GM21723 (cell line): ENCODE data around the gene DDX24.

Experiments used
- ATAC-seq: cut with Tn5 transposase; IDR thresholded peaks from one replicate; pipeline ENCODE4 v1.9.1; 2021; ENCODE audit warnings: mild to moderate bottlenecking, moderate library complexity; ENCODE audit not compliant: unreplicated experiment

The DDX24 gene

GRCh38 chr14:94050231-94050880 lies 30.6 kb downstream of the DDX24 start:
- ATAC-seq, result no peak

GRCh38 chr14:94049625-94050023 lies 31.4 kb downstream of the DDX24 start:
- ATAC-seq, result no peak

- ATAC-seq, result no peak
These were observed 32.0 kb downstream of the DDX24 start for GRCh38 chr14:94048691-94049624.

- ATAC-seq, result no peak
These were observed 33.4 kb downstream of the DDX24 start for GRCh38 chr14:94047581-94047980.

- no peak for ATAC-seq
These were observed 34.2 kb downstream of the DDX24 start for GRCh38 chr14:94046696-94047250.

- no peak for ATAC-seq
These were observed 35.2 kb downstream of the DDX24 start for GRCh38 chr14:94045563-94046345.

- ATAC-seq, result no peak
These were observed 35.9 kb downstream of the DDX24 start for GRCh38 chr14:94045101-94045500.

- ATAC-seq, result no peak
These were observed 36.4 kb downstream of the DDX24 start for GRCh38 chr14:94044476-94045091.

- no peak for ATAC-seq
These were observed 37.1 kb downstream of the DDX24 start for GRCh38 chr14:94043756-94044475.

GRCh38 chr14:94043111-94043755 lies 37.8 kb downstream of the DDX24 start:
- ATAC-seq, result no peak

- no peak for ATAC-seq
These were observed 38.4 kb downstream of the DDX24 start for GRCh38 chr14:94042433-94043091.

- no peak for ATAC-seq
These were observed 39.3 kb downstream of the DDX24 start for GRCh38 chr14:94041551-94042346.

GRCh38 chr14:94040796-94041195 lies 40.2 kb downstream of the DDX24 start:
- no peak for ATAC-seq

GRCh38 chr14:94040247-94040646 lies 40.8 kb downstream of the DDX24 start:
- no peak for ATAC-seq

GRCh38 chr14:94038921-94039629 lies 41.9 kb downstream of the DDX24 start:
- ATAC-seq, result no peak

- no peak for ATAC-seq
These were observed 42.5 kb downstream of the DDX24 start for GRCh38 chr14:94038510-94038909.

- ATAC-seq, result no peak
These were observed 43.0 kb downstream of the DDX24 start for GRCh38 chr14:94037954-94038353.
